Memory B cell (primary cell): Measurements from ENCODE around the gene C9orf153.
"Not testable (repeated sequence)": the region's sequence is repeated elsewhere in the genome, so short reads cannot be mapped to it uniquely, and the experiment has no call there.

ENCODE experiments used
- ATAC-seq: fragments of 150-1000 bp; cut with Tn5 transposase; 2 replicates; pipeline ENCODE4 v1.10.0; 2021; ENCODE audit warnings: low read depth, mild to moderate bottlenecking, moderate library complexity
- DNase-seq, 2 donors: peaks; one replicate each; pipeline ENCODE4 v3.0.0; 2022; ENCODE audit warnings: low spot score in 2 of 2
- H3K27ac Mint-ChIP-seq: one replicate; pipeline ENCODE4 v1.8.0; 2022; ENCODE audit warnings: mild to moderate bottlenecking, moderate library complexity, mixed read lengths
- H3K27me3 Mint-ChIP-seq: one replicate; pipeline ENCODE4 v1.8.0; 2022; ENCODE audit warnings: mixed read lengths
- H3K36me3 Mint-ChIP-seq: one replicate; pipeline ENCODE4 v1.8.0; 2022; ENCODE audit warnings: mild to moderate bottlenecking, mixed read lengths
- H3K4me1 Mint-ChIP-seq: one replicate; pipeline ENCODE4 v1.8.0; 2022; ENCODE audit warnings: mixed read lengths
- H3K4me3 Mint-ChIP-seq: one replicate; pipeline ENCODE4 v1.8.0; 2022; ENCODE audit warnings: mild to moderate bottlenecking, moderate library complexity, mixed read lengths
- H3K9me3 Mint-ChIP-seq: one replicate; pipeline ENCODE4 v1.8.0; 2022; ENCODE audit warnings: mixed read lengths

Gene C9orf153

DNA sequence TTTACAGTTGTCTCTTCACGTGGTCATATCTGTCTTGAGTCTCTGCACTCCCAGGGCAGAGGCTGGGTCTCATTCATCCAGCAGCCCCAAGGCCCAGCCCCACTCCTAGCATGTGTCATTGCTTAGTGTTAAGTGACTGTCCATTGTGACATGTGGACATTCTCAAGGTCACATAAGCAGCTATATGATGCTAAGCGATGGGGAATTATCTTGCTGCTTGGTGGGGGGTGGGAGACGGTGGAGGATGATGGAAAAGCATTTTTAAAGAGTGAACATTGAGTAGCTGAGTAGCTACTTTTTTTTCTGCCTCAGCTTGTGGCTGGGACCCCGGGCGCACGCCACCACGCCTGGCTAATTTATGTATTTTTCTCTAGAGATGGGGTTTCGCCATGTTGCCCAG, at the start of gene C9orf153:
Gene C9orf153 (minus strand): TSS at position 101 of the 400 bp plus-strand sequence. CDS start 30,054 bp downstream, outside the sequence.
- Mint-ChIP-seq H3K27me3 (no peaks in the 10 kb centered on the region), H3K9me3 (no peaks in the 10 kb centered on the region), H3K36me3 (peaks cover 17% of the 10 kb centered on the region), H3K4me1 (no peaks in the 10 kb centered on the region), H3K4me3 (no peak within 1 kb of the TSS), H3K27ac (no peak within 1 kb of the TSS)
- no peak for ATAC-seq
- no peak for DNase-seq

- Mint-ChIP-seq H3K27ac (no peak overlapping the region), H3K4me1 (no peaks in the 10 kb centered on the region), H3K4me3 (no peak overlapping the region), H3K27me3 (no peaks in the 10 kb centered on the region), H3K9me3 (no peaks in the 10 kb centered on the region), H3K36me3 (peaks cover 36% of the 10 kb centered on the region)
- no peak for DNase-seq
- ATAC-seq = no peak
Observed at GRCh38 chr9:86308687-86309086, 49.2 kb upstream of the C9orf153 start.

DNA sequence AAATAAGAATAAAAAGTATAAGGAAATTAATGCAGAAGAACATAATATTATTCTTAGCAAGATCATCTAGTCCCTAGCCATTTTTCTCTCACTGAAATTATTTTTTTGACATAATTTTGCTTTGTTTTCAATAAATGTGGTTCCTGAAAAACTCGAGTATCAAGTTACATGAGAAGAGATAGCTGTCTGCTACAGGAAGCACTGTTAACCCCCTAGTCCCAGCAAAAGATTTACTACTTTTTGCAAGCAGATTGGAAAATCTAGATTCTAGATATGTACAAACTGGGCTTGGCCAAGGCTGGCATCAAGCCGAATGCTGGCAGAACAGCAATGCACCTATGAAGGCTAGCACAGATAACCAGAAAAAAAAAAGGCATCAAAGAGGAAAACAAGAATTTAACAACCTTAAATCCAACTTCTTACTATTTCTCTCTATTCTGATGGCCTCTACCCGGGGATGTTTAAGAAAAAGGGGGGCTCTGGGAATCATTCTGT, 44.8 kb upstream of the C9orf153 start:
- peaks cover 35% of the 10 kb centered on the region for H3K36me3 Mint-ChIP-seq
- H3K4me3 Mint-ChIP-seq = no peak overlapping the region
- H3K27ac Mint-ChIP-seq = peak overlapping the region; percentile 45
- ATAC-seq = no peak
- H3K27me3 Mint-ChIP-seq = no peaks in the 10 kb centered on the region
- H3K4me1 Mint-ChIP-seq = peaks cover 6% of the 10 kb centered on the region
- no peak for DNase-seq
- no peaks in the 10 kb centered on the region for H3K9me3 Mint-ChIP-seq

DNA sequence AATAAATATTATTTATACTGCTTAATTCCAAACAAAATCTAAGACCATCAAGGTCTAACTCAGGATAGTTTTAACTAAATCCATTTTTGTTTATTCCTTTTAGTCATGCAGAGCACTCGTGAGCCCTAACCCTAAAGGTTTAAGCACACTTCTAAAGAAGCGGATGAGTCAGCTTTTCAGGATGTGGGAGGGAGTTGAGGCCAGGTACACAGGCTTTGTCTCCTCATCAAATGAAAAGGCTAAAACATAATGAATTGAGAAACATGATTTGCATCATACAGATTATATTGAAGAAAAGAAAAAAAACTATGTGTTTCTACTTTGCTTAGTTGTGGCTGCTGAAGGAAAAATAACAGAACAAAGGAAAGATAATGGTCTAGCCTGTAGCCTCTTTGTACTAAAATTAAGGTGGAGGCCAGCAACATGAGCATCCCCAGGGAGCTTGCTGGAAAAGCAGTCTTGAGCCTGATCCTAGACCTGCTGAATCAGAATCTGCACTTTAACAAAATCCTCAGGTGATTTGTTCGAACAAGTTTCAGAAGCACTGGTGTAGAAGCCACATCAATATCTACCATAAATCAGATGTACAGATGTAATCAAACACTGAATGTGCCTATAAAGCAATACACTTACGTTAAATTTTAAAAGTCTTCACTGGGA, 44.0 kb upstream of the C9orf153 start:
- no peaks in the 10 kb centered on the region for H3K27me3 Mint-ChIP-seq
- DNase-seq (no peak), ATAC-seq (no peak)
- H3K9me3 Mint-ChIP-seq = no peaks in the 10 kb centered on the region
- peak overlapping the region; percentile 62 for H3K27ac Mint-ChIP-seq
- H3K4me3 Mint-ChIP-seq = no peak overlapping the region
- H3K36me3 Mint-ChIP-seq = peaks cover 39% of the 10 kb centered on the region
- H3K4me1 Mint-ChIP-seq = peaks cover 6% of the 10 kb centered on the region

DNA sequence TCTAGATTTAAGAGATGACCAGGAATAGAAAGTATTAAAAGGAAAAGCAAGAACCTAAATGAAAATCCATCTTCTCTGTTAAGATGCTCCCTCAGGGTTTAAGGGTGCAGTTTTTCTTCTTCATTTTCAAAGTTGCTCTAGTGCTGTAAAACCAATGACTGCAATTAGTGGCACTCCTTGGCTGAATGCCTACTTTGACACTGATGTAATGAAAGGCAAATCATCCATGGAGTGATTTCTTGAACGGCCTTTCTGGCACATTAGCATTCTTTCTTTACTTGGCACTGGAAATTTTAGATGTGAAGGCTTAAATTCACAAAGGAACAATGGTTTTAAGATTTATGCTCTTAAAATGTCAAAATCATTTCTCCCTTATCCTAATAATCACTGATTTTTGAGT, 42.2 kb upstream of the C9orf153 start:
- no peaks in the 10 kb centered on the region for H3K9me3 Mint-ChIP-seq
- H3K4me1 Mint-ChIP-seq = peaks cover 6% of the 10 kb centered on the region
- no peaks in the 10 kb centered on the region for H3K27me3 Mint-ChIP-seq
- ATAC-seq (no peak), DNase-seq (no peak)
- H3K27ac Mint-ChIP-seq = peak overlapping the region; percentile 68
- H3K36me3 Mint-ChIP-seq = peaks cover 42% of the 10 kb centered on the region
- H3K4me3 Mint-ChIP-seq = no peak overlapping the region

DNA sequence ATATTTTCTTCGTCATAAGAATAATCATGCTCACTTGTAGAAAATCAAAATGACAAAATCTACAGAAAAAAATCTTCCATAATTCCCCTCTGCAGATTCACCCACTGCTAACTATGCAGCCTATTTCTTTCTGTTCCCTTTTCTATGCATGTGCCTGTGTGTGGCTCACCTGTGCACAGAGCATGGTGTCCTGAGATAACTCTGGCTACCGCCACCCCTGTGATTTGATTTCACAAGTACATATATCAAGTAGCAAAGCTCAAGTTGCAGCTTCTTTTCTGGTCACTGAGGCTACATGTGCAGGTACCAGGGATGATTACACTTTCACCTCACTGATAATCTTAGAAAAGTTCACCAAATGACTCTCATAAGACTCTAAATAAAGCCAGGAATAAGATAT, 41.2 kb upstream of the C9orf153 start:
- Mint-ChIP-seq H3K4me1 (peaks cover 6% of the 10 kb centered on the region), H3K9me3 (no peaks in the 10 kb centered on the region), H3K27ac (peak overlapping the region; percentile 68), H3K27me3 (no peaks in the 10 kb centered on the region), H3K36me3 (peaks cover 38% of the 10 kb centered on the region), H3K4me3 (no peak overlapping the region)
- DNase-seq (no peak), ATAC-seq (no peak)

- H3K4me1 Mint-ChIP-seq = peaks cover 6% of the 10 kb centered on the region
- ATAC-seq (no peak), DNase-seq (no peak)
- no peaks in the 10 kb centered on the region for H3K27me3 Mint-ChIP-seq
- no peaks in the 10 kb centered on the region for H3K9me3 Mint-ChIP-seq
- H3K27ac Mint-ChIP-seq = peak overlapping the region; percentile 11
- H3K4me3 Mint-ChIP-seq = no peak overlapping the region
- peaks cover 34% of the 10 kb centered on the region for H3K36me3 Mint-ChIP-seq
Observed at GRCh38 chr9:86298873-86299272, 39.4 kb upstream of the C9orf153 start.

DNA sequence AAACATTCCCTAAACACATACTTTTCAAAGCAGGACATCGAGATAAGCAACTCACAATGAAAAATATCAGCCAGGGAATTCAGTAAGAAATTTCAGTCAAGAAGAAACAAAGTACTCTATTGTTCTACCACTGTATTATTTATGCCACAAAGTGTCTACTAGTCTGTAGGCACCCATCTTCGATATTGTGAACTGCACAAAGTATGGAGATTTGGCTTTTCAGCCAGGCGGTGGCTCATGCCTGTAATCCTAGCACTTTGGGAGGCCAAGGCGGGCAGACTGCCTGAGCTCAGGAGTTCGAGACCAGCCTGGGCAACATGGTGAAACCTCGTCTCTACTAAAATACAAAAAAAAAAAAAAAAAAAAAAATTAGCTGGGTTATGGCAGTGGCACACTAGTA, 30.9 kb upstream of the C9orf153 start:
- not testable (repeated sequence) for H3K9me3 Mint-ChIP-seq, DNase-seq, ATAC-seq, H3K4me3 Mint-ChIP-seq, H3K36me3 Mint-ChIP-seq, H3K27me3 Mint-ChIP-seq, H3K4me1 Mint-ChIP-seq, H3K27ac Mint-ChIP-seq

DNA sequence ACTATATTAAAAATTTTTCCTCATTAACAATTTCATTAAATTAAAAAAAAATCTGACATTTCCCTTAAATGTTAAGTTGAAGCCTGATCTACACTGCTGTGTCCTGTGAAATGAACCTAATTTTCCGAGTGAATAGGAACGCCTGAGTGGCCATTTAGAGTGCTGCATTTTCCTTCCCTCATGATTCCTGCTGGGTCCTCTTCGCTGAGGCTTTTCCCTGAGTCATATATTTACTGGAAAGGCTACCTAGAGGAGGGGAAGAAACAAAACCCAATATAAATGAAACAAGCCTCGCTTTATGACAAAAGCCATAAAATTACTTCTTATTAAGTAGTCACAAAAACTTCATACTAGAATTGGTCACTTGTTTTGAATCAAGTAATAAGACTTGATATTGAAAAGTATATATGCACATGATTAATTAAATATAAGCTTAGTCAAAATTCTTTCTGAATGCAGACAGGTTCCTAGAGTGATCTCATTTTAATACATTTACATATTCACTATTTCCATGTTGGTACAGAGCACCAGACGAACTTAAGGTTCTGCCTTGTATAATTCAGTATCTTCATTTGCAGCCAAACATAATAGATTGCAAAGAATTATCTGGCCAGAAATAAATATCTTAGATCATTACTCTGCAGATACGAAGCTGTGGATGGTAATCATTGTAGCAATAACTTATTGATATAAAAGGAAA, 29.2 kb upstream of the C9orf153 start:
- Mint-ChIP-seq H3K4me1 (peaks cover 2% of the 10 kb centered on the region), H3K36me3 (no peaks in the 10 kb centered on the region), H3K27ac (peak overlapping the region; percentile 61), H3K4me3 (no peak overlapping the region), H3K9me3 (no peaks in the 10 kb centered on the region), H3K27me3 (no peaks in the 10 kb centered on the region)
- DNase-seq = no peak
- no peak for ATAC-seq

DNA sequence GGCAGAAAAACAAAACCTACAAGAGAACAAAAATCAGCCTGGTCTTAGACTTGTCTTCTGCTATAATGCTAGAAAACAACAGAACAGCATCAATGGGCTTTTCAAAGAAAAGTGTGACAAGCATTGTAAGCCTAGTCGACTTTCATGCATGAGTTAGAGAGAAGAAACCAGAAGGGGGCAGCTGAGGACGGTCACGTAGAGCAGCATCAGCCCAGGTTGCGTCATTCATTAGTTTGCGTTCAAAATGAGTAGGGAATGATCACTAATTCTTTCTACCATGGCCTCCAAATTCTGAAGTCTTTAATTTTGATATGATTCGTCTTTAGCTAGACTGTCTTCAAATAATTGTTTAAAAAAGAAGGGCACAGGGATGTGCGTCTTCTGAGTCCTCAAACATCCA, 27.6 kb upstream of the C9orf153 start:
- no peaks in the 10 kb centered on the region for H3K36me3 Mint-ChIP-seq
- ATAC-seq (no peak), DNase-seq (no peak)
- no peak overlapping the region for H3K4me3 Mint-ChIP-seq
- no peaks in the 10 kb centered on the region for H3K9me3 Mint-ChIP-seq
- H3K4me1 Mint-ChIP-seq = peaks cover 8% of the 10 kb centered on the region
- peak overlapping the region; percentile 73 for H3K27ac Mint-ChIP-seq
- H3K27me3 Mint-ChIP-seq = no peaks in the 10 kb centered on the region

- H3K4me1 Mint-ChIP-seq = peaks cover 10% of the 10 kb centered on the region
- no peaks in the 10 kb centered on the region for H3K9me3 Mint-ChIP-seq
- H3K27ac Mint-ChIP-seq = peak overlapping the region; percentile 73
- H3K27me3 Mint-ChIP-seq = no peaks in the 10 kb centered on the region
- H3K4me3 Mint-ChIP-seq = no peak overlapping the region
- H3K36me3 Mint-ChIP-seq = no peaks in the 10 kb centered on the region
- ATAC-seq = no peak
- no peak for DNase-seq
Observed at GRCh38 chr9:86286278-86286677, 26.8 kb upstream of the C9orf153 start.

DNA sequence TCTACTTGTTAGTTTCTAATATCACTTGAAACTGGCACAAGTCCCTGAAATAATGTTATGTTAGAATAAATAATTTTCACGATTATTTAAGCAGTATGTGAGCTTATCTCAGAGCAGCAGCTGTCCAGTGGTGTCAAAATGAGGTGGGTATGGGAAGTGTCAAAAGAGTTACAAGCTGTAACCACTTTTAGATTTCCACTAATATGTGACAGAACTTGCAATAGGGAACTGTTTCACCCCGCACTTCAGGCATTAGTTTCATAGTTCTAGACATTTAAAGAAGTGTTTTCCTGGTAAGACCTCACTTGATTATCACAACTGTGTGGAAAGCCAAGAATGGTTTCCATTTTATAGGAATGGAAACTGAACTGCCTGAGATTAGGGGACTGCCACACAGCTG, 25.8 kb upstream of the C9orf153 start:
- ATAC-seq = no peak
- Mint-ChIP-seq H3K4me1 (peaks cover 13% of the 10 kb centered on the region), H3K27me3 (no peaks in the 10 kb centered on the region), H3K9me3 (no peaks in the 10 kb centered on the region), H3K27ac (peak overlapping the region; percentile 73), H3K36me3 (no peaks in the 10 kb centered on the region), H3K4me3 (no peak overlapping the region)
- no peak for DNase-seq

DNA sequence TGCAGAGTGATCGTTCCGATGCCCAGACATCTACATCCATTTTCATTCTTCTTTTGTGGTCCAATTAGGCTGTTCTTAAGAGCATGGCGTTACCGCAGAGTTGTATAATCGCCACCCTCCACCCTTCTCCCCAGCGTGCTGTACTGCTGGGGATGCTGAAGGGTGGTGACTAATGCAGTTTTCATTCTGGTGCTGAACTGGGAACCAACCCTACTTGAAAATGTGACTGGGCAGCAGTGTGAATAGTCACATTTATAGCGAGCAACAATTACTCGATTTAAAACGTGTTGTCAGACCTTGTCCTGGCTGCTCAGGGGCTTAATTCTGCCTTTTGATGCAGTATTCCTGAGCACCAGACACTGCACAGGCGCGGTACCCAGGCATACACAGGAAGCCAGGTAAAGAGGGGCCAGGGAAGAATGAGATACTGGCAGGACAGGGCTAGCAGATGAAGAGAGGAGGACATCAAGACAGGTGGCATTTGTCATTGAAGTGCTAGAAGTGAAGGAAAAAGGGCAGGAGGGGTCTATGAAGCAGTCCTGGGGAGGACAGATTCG, 23.6 kb upstream of the C9orf153 start:
- H3K27ac Mint-ChIP-seq = peak overlapping the region; percentile 97
- H3K36me3 Mint-ChIP-seq = peaks cover 4% of the 10 kb centered on the region
- H3K27me3 Mint-ChIP-seq = no peaks in the 10 kb centered on the region
- no peaks in the 10 kb centered on the region for H3K9me3 Mint-ChIP-seq
- peaks cover 26% of the 10 kb centered on the region for H3K4me1 Mint-ChIP-seq
- peak overlapping the region; percentile 94 for H3K4me3 Mint-ChIP-seq
- no peak for DNase-seq
- no peak for ATAC-seq

DNA sequence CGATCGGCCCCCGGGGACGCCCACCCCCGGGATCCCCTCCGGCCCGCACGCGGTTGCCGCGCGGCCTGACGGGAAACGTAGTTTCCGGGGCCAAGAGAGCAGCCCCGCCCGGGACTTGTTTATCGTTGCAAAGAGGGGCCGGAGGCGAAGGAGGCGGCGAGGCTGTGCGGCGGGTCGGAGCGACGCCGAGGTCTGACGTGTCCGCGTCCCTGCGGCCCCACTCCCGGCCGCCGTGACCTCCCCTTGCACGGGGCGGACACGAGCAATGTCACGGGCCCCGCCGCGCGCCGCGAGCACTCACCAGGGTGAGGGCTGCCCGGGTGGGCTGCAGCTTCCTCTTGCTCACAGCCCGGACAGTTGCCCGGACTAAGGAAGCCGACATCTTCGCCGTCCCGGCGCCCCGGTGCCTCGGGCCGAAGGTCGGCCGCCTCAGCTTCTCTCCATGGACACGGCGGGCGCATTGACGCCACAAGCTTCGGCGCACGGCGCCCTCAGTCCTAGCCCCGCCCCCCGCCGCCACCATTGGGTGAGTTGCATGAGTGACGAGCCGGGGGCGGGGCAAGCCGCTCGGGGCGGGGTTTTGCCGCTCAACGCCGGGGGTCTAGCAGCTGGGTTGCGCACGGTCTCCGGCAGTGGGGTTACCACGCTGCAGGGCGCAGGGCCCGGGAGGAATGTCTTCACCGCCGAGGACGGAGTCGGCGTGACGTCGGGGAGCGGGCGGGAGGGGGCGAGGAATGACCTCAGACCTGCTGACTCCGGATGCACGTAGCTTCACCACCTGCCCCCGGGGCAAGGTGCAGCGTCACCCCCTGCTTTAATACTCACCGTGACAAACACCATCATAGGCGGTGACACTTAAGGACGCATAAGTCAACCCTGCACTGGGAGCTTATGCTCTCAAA, 22.9 kb upstream of the C9orf153 start, which contains the start of gene ISCA1:
Gene ISCA1 (minus strand): TSS at position 462 of the 902 bp plus-strand sequence. CDS start 80 bp downstream, at position 382.
- Mint-ChIP-seq H3K27me3 (no peaks in the 10 kb centered on the region), H3K4me3 (peak within 1 kb of the TSS; percentile 94), H3K4me1 (peaks cover 26% of the 10 kb centered on the region), H3K36me3 (peaks cover 4% of the 10 kb centered on the region), H3K27ac (peak within 1 kb of the TSS; percentile 97), H3K9me3 (no peaks in the 10 kb centered on the region)
- DNase-seq (peak; percentile 98 to 99), ATAC-seq (peak; percentile 79)
